HEK293T (cell line): ENCODE data around the gene HTR2B.
"Not testable (repeated sequence)": the region's sequence is repeated elsewhere in the genome, so short reads cannot be mapped to it uniquely, and the experiment has no call there.

ENCODE experiments used
- CTCF ChIA-PET: fragments of 350-600 bp; formaldehyde crosslinking; extraction: SDS; loops from one replicate; lab custom pipeline; 2021; ENCODE audit warnings: antibody characterized with exemption, inconsistent platforms; lab: Yijun Ruan, JAX
- POLR2A ChIA-PET: fragments of 350-600 bp; formaldehyde crosslinking; extraction: SDS; loops from one replicate; lab custom pipeline; 2020; ENCODE audit warnings: antibody characterized with exemption, inconsistent platforms; lab: Yijun Ruan, JAX
- DNase-seq: peaks from one replicate; pipeline ENCODE4 v3.0.0; 2012; ENCODE audit warnings: mixed read lengths; ENCODE audit errors: extremely low spot score
- ARNT ChIP-seq: fragments of 450-650 bp; IDR thresholded peaks from 2 replicates; pipeline ENCODE4 v1.6.1; 2017; ENCODE audit warnings: mild to moderate bottlenecking
- BHLHE40 ChIP-seq: fragments of 450-650 bp; IDR thresholded peaks from 2 replicates; pipeline ENCODE4 v1.6.1; 2016; ENCODE audit warnings: mild to moderate bottlenecking, moderate library complexity, borderline replicate concordance
- CTBP1 ChIP-seq: fragments of 450-650 bp; IDR thresholded peaks from 2 replicates; pipeline ENCODE4 v1.6.1; 2016; ENCODE audit warnings: borderline replicate concordance
- ELF4 ChIP-seq: fragments of 450-650 bp; IDR thresholded peaks from 2 replicates; pipeline ENCODE4 v1.6.1; 2017; ENCODE audit warnings: antibody characterized with exemption
- FOXA1 ChIP-seq: fragments of 450-650 bp; IDR thresholded peaks from 2 replicates; pipeline ENCODE4 v1.6.1; 2016; ENCODE audit warnings: mild to moderate bottlenecking
- FOXK2 ChIP-seq: fragments of 450-650 bp; IDR thresholded peaks from 2 replicates; pipeline ENCODE4 v1.6.1; 2016; ENCODE audit warnings: mild to moderate bottlenecking
- FOXM1 ChIP-seq: fragments of 450-650 bp; IDR thresholded peaks from 2 replicates; pipeline ENCODE4 v1.6.1; 2017; ENCODE audit warnings: mild to moderate bottlenecking, borderline replicate concordance
- HDGF ChIP-seq: fragments of 450-650 bp; IDR thresholded peaks from 2 replicates; pipeline ENCODE4 v1.6.1; 2017; ENCODE audit warnings: antibody characterized with exemption, borderline replicate concordance
- L3MBTL2 ChIP-seq: fragments of 450-650 bp; conservative IDR thresholded peaks from 2 replicates; pipeline ENCODE4 v1.6.1; 2016; ENCODE audit warnings: mild to moderate bottlenecking
- LEF1 ChIP-seq: fragments of 450-650 bp; IDR thresholded peaks from 2 replicates; pipeline ENCODE4 v1.6.1; 2017; ENCODE audit warnings: mild to moderate bottlenecking, borderline replicate concordance
- NFRKB ChIP-seq: fragments of 450-650 bp; IDR thresholded peaks from 2 replicates; pipeline ENCODE4 v1.6.1; 2016; ENCODE audit warnings: mild to moderate bottlenecking, moderate library complexity
- PKNOX1 ChIP-seq: fragments of 450-650 bp; IDR thresholded peaks from 2 replicates; pipeline ENCODE4 v1.6.1; 2016
- SP1 ChIP-seq: fragments of 450-650 bp; IDR thresholded peaks from 2 replicates; pipeline ENCODE4 v1.6.1; 2017
- SUZ12 ChIP-seq: fragments of 450-650 bp; IDR thresholded peaks from 2 replicates; pipeline ENCODE4 v1.6.1; 2016; ENCODE audit warnings: mild to moderate bottlenecking
- TARDBP ChIP-seq: fragments of 450-650 bp; IDR thresholded peaks from 2 replicates; pipeline ENCODE4 v1.6.1; 2016
- ZNF384 ChIP-seq: fragments of 450-650 bp; IDR thresholded peaks from 2 replicates; pipeline ENCODE4 v1.6.1; 2016

HTR2B gene

GRCh38 chr2:231152800-231153557, 28.1 kb upstream of the HTR2B start:
- TF ChIP-seq ELF4 = no peak
- TF ChIP-seq CTBP1 = no peak
- TF ChIP-seq NFRKB = no peak
- TF ChIP-seq LEF1 = no peak
- TF ChIP-seq FOXK2 = no peak
- TF ChIP-seq SUZ12 = no peak
- TF ChIP-seq ZNF384 = no peak
- no peak for TF ChIP-seq ARNT
- CTCF ChIA-PET = no interaction called here
- DNase-seq = no peak
- POLR2A ChIA-PET = no interaction called here

GRCh38 chr2:231146665-231147064, 21.8 kb upstream of the HTR2B start:
- no peak for TF ChIP-seq TARDBP
- no peak for TF ChIP-seq CTBP1
- no peak for TF ChIP-seq ZNF384
- no peak for TF ChIP-seq ELF4
- TF ChIP-seq LEF1 = no peak
- TF ChIP-seq FOXM1 = no peak
- no peak for TF ChIP-seq SP1
- TF ChIP-seq NFRKB = no peak
- no peak for TF ChIP-seq SUZ12
- TF ChIP-seq PKNOX1 = no peak
- no peak for TF ChIP-seq BHLHE40
- TF ChIP-seq FOXA1 = no peak
- no peak for TF ChIP-seq L3MBTL2
- CTCF ChIA-PET = no interaction called here
- no peak for DNase-seq
- POLR2A ChIA-PET = interaction anchor here (0.7 kb wide), 1 partner anchor 98 kb away, joined by 3 read pairs; no protein-coding TSS in a partner anchor

GRCh38 chr2:231144896-231145295, 20.1 kb upstream of the HTR2B start:
- DNase-seq = no peak
- no peak for TF ChIP-seq BHLHE40
- TF ChIP-seq TARDBP = no peak
- TF ChIP-seq CTBP1 = no peak
- no peak for TF ChIP-seq ARNT
- TF ChIP-seq NFRKB = no peak
- no peak for TF ChIP-seq FOXA1
- TF ChIP-seq ELF4 = no peak
- TF ChIP-seq LEF1 = no peak
- no peak for TF ChIP-seq SUZ12
- TF ChIP-seq PKNOX1 = no peak
- TF ChIP-seq L3MBTL2 = no peak
- no peak for TF ChIP-seq FOXM1
- no peak for TF ChIP-seq SP1
- no peak for TF ChIP-seq ZNF384
- ChIA-PET CTCF (no interaction called here), POLR2A (no interaction called here)

GRCh38 chr2:231140808-231141207, 16.0 kb upstream of the HTR2B start:
- CTCF ChIA-PET, POLR2A ChIA-PET, DNase-seq: not testable (repeated sequence)

GRCh38 chr2:231139796-231140195, 15.0 kb upstream of the HTR2B start:
- no peak for TF ChIP-seq SP1
- no peak for DNase-seq
- ChIA-PET CTCF (no interaction called here), POLR2A (no interaction called here)

- POLR2A ChIA-PET = no interaction called here
- no peak for TF ChIP-seq CTBP1
- TF ChIP-seq FOXK2 = no peak
- no peak for TF ChIP-seq NFRKB
- TF ChIP-seq BHLHE40 = no peak
- TF ChIP-seq FOXA1 = no peak
- TF ChIP-seq SUZ12 = no peak
- no peak for TF ChIP-seq L3MBTL2
- no peak for TF ChIP-seq FOXM1
- TF ChIP-seq SP1 = no peak
- peak; percentile 40 for DNase-seq
- CTCF ChIA-PET = no interaction called here
Measured at GRCh38 chr2:231138699-231139098, 13.9 kb upstream of the HTR2B start.

- TF ChIP-seq SUZ12 = no peak
- no peak for TF ChIP-seq PKNOX1
- no peak for TF ChIP-seq LEF1
- no peak for TF ChIP-seq HDGF
- TF ChIP-seq ELF4 = no peak
- TF ChIP-seq TARDBP = no peak
- no peak for TF ChIP-seq L3MBTL2
- no peak for TF ChIP-seq ZNF384
- no peak for TF ChIP-seq NFRKB
- TF ChIP-seq CTBP1 = no peak
- no peak for TF ChIP-seq FOXK2
- CTCF ChIA-PET = interaction anchor here (1.0 kb wide), 1 partner anchor 14 kb away, joined by 3 read pairs; no protein-coding TSS in a partner anchor
- DNase-seq = no peak
- POLR2A ChIA-PET = interaction anchor here (1.1 kb wide), 1 partner anchor 329 kb away, joined by 3 read pairs; the partner anchor contains the start of gene NCL
Measured at GRCh38 chr2:231134910-231135655, 10.2 kb upstream of the HTR2B start.
